Ishikawa (cell line): Measurements from ENCODE around the gene HTT-AS.
A peak's percentile ranks its signal among the peaks of the same experiment; 100 is the strongest.

Source experiments
- CEBPB ChIP-seq: IDR thresholded peaks from 2 replicates; pipeline ENCODE4 v1.6.1; 2012
- CREB1 ChIP-seq: IDR thresholded peaks from 2 replicates; pipeline ENCODE4 v1.6.1; 2012; ENCODE audit warnings: low read depth
- EGR1 ChIP-seq: IDR thresholded peaks from 2 replicates; pipeline ENCODE4 v1.6.1; 2012
- EP300 ChIP-seq: IDR thresholded peaks from 2 replicates; pipeline ENCODE4 v1.6.1; 2012; ENCODE audit warnings: borderline replicate concordance
- FOXM1 ChIP-seq: IDR thresholded peaks from 2 replicates; pipeline ENCODE4 v1.6.1; 2012; ENCODE audit warnings: low read depth, borderline replicate concordance
- MAX ChIP-seq: IDR thresholded peaks from 2 replicates; pipeline ENCODE4 v1.6.1; 2012
- NFIC ChIP-seq: IDR thresholded peaks from 2 replicates; pipeline ENCODE4 v1.6.1; 2012
- RAD21 ChIP-seq: IDR thresholded peaks from 2 replicates; pipeline ENCODE4 v1.6.1; 2012; ENCODE audit warnings: low read depth
- REST ChIP-seq: IDR thresholded peaks from 2 replicates; pipeline ENCODE4 v1.6.1; 2012; ENCODE audit warnings: low read depth, mild to moderate bottlenecking
- TAF1 ChIP-seq: IDR thresholded peaks from 2 replicates; pipeline ENCODE4 v1.6.1; 2012; ENCODE audit warnings: low read depth, mild to moderate bottlenecking
- TCF12 ChIP-seq: IDR thresholded peaks from 2 replicates; pipeline ENCODE4 v1.6.1; 2012; ENCODE audit warnings: low read depth
- TEAD4 ChIP-seq: IDR thresholded peaks from 2 replicates; pipeline ENCODE4 v1.6.1; 2012
- USF1 ChIP-seq: IDR thresholded peaks from 2 replicates; pipeline ENCODE4 v1.6.1; 2012
- YY1 ChIP-seq: IDR thresholded peaks from 2 replicates; pipeline ENCODE4 v1.6.1; 2012; ENCODE audit warnings: low read depth
- ZBTB7A ChIP-seq: IDR thresholded peaks from 2 replicates; pipeline ENCODE4 v1.6.1; 2012; ENCODE audit warnings: low read depth

Gene HTT-AS

GRCh38 chr4:3035674-3036073, 38.7 kb downstream of the HTT-AS start:
- TF ChIP-seq CEBPB (no peak), USF1 (no peak), FOXM1 (no peak), ZBTB7A (no peak), TAF1 (no peak), CREB1 (no peak), TEAD4 (no peak), YY1 (no peak), EP300 (no peak), EGR1 (no peak), REST (no peak), TCF12 (no peak), MAX (no peak), RAD21 (no peak), NFIC (no peak)

DNA sequence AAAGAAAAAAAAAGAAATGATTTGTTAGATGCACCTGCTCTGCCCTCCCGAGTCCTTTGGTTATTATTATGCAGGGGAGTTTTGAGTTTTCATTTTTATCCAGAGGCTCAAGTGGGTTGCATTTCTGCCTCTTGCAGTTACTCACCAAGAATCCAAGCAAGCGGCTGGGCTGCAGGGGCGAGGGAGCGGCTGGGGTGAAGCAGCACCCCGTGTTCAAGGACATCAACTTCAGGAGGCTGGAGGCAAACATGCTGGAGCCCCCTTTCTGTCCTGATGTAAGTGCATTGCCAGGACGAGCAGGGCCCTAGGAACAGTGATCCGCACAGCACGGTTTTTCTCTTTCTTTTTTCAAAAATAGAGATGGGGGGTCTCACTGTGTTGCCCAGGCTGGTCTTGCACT, 39.1 kb downstream of the HTT-AS start:
- TF ChIP-seq CREB1 (no peak), FOXM1 (no peak), EGR1 (no peak), REST (no peak), USF1 (no peak), ZBTB7A (no peak)

DNA sequence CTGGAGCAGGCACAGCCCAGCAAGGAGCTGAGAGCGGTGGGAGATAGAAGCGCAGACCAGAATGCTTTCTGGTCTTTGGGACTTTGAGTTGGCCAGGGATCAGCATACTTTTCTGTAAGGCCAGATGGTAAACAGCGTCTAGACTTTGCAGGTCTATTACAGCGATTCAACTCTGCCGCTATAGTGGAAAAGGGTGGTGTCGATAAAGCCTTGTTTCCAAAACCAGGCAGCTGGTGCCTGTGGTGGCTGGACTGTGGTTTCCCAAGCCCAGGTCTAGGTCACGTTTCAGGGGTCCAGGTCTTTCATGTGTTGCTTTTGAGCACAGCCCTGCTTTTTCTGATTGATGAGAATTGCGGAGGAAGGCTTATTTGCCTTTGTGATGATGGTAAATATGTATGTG, 40.1 kb downstream of the HTT-AS start:
- TF ChIP-seq CEBPB (no peak), NFIC (no peak), EGR1 (no peak), TEAD4 (no peak), MAX (no peak), TAF1 (no peak), EP300 (no peak), ZBTB7A (no peak), CREB1 (no peak), YY1 (no peak), REST (no peak), RAD21 (no peak), FOXM1 (no peak), TCF12 (no peak), USF1 (no peak)

- no peak for TF ChIP-seq EP300
- TF ChIP-seq MAX, result peak; percentile 65
- peak; percentile 77 for TF ChIP-seq NFIC
- no peak for TF ChIP-seq FOXM1
Observed at GRCh38 chr4:3031357-3032082, 42.8 kb downstream of the HTT-AS start.
